ENCODE measurements around the gene THUMPD2. TPM values are rescaled to one million over a fixed set of nuclear protein-coding genes. Genes with fewer than 3 reads are reported as not detected.

The THUMPD2 gene
- total RNA-seq (10 to 100 TPM in 1 of 2 donors, 1 to 10 TPM in 1; 9.6 to 10.5 TPM), polyA plus RNA-seq (ENCODE audit: insufficient read length in 6 of 6) (10 to 100 TPM; 26.5 to 34.6 (median 29.8) TPM)
- long read RNA-seq, donor 1, partial matches to known transcripts: 12 of 18 reads
- long read RNA-seq, donor 1, other reads (novel, unspliced or antisense): 0 of 18 reads
- long read RNA-seq, donor 2, partial matches to known transcripts: 8 of 12 reads
- long read RNA-seq, donor 2, other reads (novel, unspliced or antisense): 0 of 12 reads
- long read RNA-seq, donor 3, partial matches to known transcripts: 0 of 2 reads
- long read RNA-seq, donor 3, other reads (novel, unspliced or antisense): 0 of 2 reads
- long read RNA-seq, donor 4, partial matches to known transcripts: 9 of 14 reads
- long read RNA-seq, donor 4, other reads (novel, unspliced or antisense): 2 of 14 reads
- long read RNA-seq, donor 5, partial matches to known transcripts: 0 of 6 reads
- long read RNA-seq, donor 5, other reads (novel, unspliced or antisense): 0 of 6 reads
- long read RNA-seq, donor 6, transcript THUMPD2-207 (2 exons, 662 nt): major isoform, 5 of 19 reads
- long read RNA-seq, donor 6, partial matches to known transcripts: 10 of 19 reads
- long read RNA-seq, donor 6, other reads (novel, unspliced or antisense): 0 of 19 reads
- long read RNA-seq, donor 7, partial matches to known transcripts: 0 of 4 reads
- long read RNA-seq, donor 7, other reads (novel, unspliced or antisense): 0 of 4 reads
- long read RNA-seq, donor 8, partial matches to known transcripts: 0 of 5 reads
- long read RNA-seq, donor 8, other reads (novel, unspliced or antisense): 0 of 5 reads
- long read RNA-seq, donor 9: 0 reads
- long read RNA-seq, donor 10, partial matches to known transcripts: 2 of 5 reads
- long read RNA-seq, donor 10, other reads (novel, unspliced or antisense): 3 of 5 reads
- long read RNA-seq, donor 11, partial matches to known transcripts: 5 of 7 reads
- long read RNA-seq, donor 11, other reads (novel, unspliced or antisense): 0 of 7 reads
- long read RNA-seq, donor 12: 0 reads

- peak; percentile 94 for ATAC-seq
- H3K4me1 ChIP-seq: peaks cover 9 to 58% of the 10 kb centered on the region in 2 donors
- intact Hi-C loops (cut with DNase I): no loop called here
Observed at GRCh38 chr2:39778775-39779340, at the start of gene THUMPD2. Gene THUMPD2, minus strand, starts transcription at chr2:39779258. Its CDS starts 19 bp downstream, at chr2:39779239.

GRCh38 chr2:39821871-39822270 lies 42.8 kb upstream of the THUMPD2 start:
- Histone ChIP-seq H3K36me3 (no peaks in the 10 kb centered on the region), H3K4me1 (no peaks in the 10 kb centered on the region), H3K27me3 (no peaks in the 10 kb centered on the region), H3K4me3 (no peak overlapping the region), H3K9me3 (no peaks in the 10 kb centered on the region), H3K27ac (no peak overlapping the region)
- ATAC-seq: no peak
- no peak for DNase-seq
- no peak for TF ChIP-seq CTCF (IDR thresholded peaks at IDR 0.05)
- intact Hi-C loops (cut with DNase I): no loop called here

More at GRCh38 chr2:39778775-39779340, at the start of gene THUMPD2:
- DNase-seq: peak; percentile 63 to 93 (median 77)
- TF ChIP-seq CTCF (IDR thresholded peaks at IDR 0.05): no peak
- H3K36me3 ChIP-seq: no peaks in the 10 kb centered on the region
- H3K4me3 ChIP-seq: peak within 1 kb of the TSS; percentile 69 to 70
- H3K9me3 ChIP-seq: no peaks in the 10 kb centered on the region
- no peaks in the 10 kb centered on the region for H3K27me3 ChIP-seq
- H3K27ac ChIP-seq: peak within 1 kb of the TSS; percentile 85 to 87

- no peaks in the 10 kb centered on the region for H3K36me3 ChIP-seq
- intact Hi-C loops (cut with DNase I): no loop called here
- no peak overlapping the region for H3K4me3 ChIP-seq
- H3K27me3 ChIP-seq: no peaks in the 10 kb centered on the region
- H3K4me1 ChIP-seq: no peaks in the 10 kb centered on the region
- DNase-seq (no peak), ATAC-seq (no peak)
- no peaks in the 10 kb centered on the region for H3K9me3 ChIP-seq
- TF ChIP-seq CTCF (IDR thresholded peaks at IDR 0.05): no peak
- H3K27ac ChIP-seq: no peak overlapping the region
Observed at GRCh38 chr2:39816845-39817244, 37.8 kb upstream of the THUMPD2 start.

GRCh38 chr2:39816428-39816827 lies 37.4 kb upstream of the THUMPD2 start:
- no peaks in the 10 kb centered on the region for H3K36me3 ChIP-seq
- no peak overlapping the region for H3K27ac ChIP-seq
- H3K27me3 ChIP-seq: no peaks in the 10 kb centered on the region
- H3K9me3 ChIP-seq: no peaks in the 10 kb centered on the region
- ATAC-seq (no peak), DNase-seq (no peak)
- no peak for TF ChIP-seq CTCF (IDR thresholded peaks at IDR 0.05)
- intact Hi-C loops (cut with DNase I): no loop called here
- H3K4me3 ChIP-seq: no peak overlapping the region
- no peaks in the 10 kb centered on the region for H3K4me1 ChIP-seq
